GM18505 (cell line): Measurements from ENCODE around the gene IER5L.
"Not testable (repeated sequence)": the region's sequence is repeated elsewhere in the genome, so short reads cannot be mapped to it uniquely, and the experiment has no call there.

Source experiments
- ATAC-seq: cut with Tn5 transposase; IDR thresholded peaks from one replicate; pipeline ENCODE4 v1.9.1; 2021; ENCODE audit not compliant: unreplicated experiment
- POLR2A ChIP-seq: IDR thresholded peaks from 4 replicates; pipeline ENCODE4 v1.6.1; 2011; ENCODE audit warnings: borderline replicate concordance; ENCODE audit not compliant: insufficient read depth, insufficient read length; ENCODE audit errors: extremely low read depth

IER5L gene

DNA sequence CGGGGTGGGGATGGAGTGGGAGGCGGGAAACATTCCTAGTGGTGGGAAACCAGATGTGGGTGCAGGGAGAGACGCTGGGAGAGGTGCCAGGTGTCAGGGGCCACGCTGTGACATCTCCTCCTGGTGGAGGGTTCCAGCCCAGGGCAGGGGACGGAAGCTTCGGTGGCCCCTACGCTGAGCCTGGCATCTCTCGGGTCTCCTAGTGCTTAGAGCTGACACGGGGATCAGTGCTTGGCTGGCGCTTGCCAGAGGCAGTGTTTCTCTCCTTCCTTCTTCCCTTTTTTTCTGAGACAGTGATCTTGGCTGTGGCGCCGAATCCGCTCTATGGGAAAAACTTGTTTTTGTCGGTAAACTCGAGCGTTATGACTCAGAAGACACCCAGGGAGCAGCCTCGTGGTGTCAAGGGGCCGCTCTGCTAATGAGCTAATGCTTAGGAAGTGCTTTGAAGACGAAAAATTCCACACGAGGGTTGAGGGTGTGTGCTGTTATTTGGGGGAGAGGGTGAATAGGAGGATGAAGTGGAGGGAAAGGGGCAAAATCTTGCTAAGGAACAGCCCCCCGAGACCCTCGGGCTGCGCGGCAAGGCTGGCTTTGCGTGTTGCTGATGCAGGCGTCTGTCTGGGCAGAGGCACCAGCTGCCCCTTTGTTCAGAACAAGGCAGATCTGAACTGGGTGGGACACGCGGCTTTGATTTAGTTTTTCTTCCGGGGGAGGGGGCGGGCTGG is 20.4 kb upstream of the IER5L start:
- TF ChIP-seq POLR2A, result no peak
- no peak for ATAC-seq

DNA sequence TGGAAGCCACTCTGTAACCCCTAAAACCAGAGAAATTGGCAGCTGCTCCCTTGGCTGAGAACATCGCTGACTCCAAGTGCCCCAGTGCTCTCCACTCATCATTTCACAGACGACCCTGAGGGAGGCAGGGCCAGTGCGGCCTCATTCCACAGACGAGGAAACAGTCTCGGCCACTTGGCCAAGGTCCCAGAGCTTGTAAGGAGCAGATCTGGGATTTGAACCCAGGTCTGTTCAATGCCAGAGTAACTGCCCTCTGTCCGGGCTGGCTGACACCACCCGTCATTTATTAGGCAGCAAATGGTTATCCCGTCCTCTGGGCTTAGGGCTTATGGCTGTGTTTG is 19.9 kb upstream of the IER5L start:
- no peak for ATAC-seq
- no peak for TF ChIP-seq POLR2A

DNA sequence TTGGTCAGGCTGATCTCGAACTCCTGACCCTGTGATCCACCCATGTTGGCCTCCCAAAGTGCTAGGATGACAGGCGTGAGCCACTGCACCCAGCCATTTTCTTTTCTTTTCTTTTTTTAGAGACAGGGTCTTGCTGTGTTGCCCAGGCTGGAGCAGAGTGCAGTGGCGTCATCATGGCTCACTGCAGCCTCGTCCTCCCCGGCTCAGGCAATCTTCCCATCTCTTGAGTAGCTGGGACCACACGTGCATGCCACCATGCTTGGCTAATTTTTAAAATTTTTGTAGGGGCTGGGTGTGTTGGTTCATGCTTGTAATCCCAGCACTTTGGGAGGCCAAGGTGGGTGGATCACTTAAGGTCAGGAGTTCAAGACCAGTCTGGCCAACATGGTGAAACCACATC is 19.0 kb upstream of the IER5L start:
- not testable (repeated sequence) for ATAC-seq

DNA sequence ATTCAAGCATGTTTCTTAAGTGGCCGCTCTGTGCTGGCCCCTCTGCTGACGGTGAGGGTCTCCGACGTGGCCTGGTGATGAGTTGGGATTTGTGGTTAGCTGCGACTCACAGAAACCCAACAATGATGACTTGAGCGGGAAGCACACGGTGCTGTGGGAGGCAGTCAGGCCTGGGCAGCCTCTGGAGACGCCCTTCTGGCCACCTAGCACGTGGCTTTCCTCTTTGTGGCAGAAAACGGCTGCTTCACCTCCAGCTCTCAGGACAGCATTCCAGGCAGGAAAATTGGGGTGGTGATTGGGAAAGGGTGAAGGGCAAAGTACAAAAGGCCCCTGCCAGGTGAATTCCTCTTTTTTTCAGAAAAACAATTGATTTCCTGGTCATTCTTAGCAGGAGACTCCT is 17.5 kb upstream of the IER5L start:
- no peak for TF ChIP-seq POLR2A
- ATAC-seq, result no peak

GRCh38 chr9:129194221-129194620 is 16.2 kb upstream of the IER5L start:
- no peak for ATAC-seq
- no peak for TF ChIP-seq POLR2A

GRCh38 chr9:129193655-129194054 is 15.6 kb upstream of the IER5L start:
- TF ChIP-seq POLR2A, result no peak

DNA sequence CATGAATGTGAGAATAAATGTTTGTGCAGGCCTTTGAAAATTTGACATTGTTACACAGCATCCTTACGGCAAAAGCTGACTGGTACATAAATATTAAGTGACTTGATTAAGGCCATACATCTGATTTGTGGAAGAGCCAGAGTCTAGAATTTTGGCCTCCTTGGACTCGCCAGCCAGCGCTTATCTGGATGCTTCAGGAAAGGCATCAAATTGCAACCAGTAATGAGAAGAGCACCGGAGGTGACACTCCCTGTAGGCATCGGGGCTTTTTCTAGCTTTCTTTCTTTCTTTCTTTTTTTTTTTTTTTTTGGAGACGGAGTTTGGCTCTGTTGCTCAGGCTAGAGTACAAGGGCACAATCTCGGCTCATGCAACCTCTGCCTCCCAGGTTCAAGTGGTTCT is 13.2 kb upstream of the IER5L start:
- ATAC-seq, result no peak
- TF ChIP-seq POLR2A, result no peak

More at GRCh38 chr9:129193655-129194054, 15.6 kb upstream of the IER5L start:
- no peak for ATAC-seq

GRCh38 chr9:129189971-129190370 is 11.9 kb upstream of the IER5L start:
- not testable (repeated sequence) for ATAC-seq

- ATAC-seq, result no peak
- no peak for TF ChIP-seq POLR2A
Observed at GRCh38 chr9:129187042-129187441, 9.0 kb upstream of the IER5L start.

- ATAC-seq, result no peak
- no peak for TF ChIP-seq POLR2A
Observed at GRCh38 chr9:129185991-129186390, 7.9 kb upstream of the IER5L start.

DNA sequence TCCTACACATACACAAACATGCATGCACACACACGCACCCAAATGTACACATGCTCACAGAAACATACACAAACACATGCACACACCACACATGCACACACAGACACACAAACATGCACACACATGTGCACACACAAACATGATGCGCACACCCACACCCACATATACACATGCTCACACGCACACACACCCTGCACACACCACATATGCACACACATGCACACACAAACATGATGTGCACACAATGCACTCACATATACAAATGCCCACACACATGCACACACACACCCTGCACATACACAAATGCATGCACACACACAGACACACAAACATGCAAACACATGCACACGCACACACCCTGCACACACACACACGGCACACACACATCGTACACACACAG is 7.3 kb upstream of the IER5L start:
- TF ChIP-seq POLR2A, result no peak

GRCh38 chr9:129184596-129185122 is 6.6 kb upstream of the IER5L start:
- TF ChIP-seq POLR2A, result no peak
- no peak for ATAC-seq

More for the DNA sequence above, 7.3 kb upstream of the IER5L start:
- ATAC-seq, result no peak

DNA sequence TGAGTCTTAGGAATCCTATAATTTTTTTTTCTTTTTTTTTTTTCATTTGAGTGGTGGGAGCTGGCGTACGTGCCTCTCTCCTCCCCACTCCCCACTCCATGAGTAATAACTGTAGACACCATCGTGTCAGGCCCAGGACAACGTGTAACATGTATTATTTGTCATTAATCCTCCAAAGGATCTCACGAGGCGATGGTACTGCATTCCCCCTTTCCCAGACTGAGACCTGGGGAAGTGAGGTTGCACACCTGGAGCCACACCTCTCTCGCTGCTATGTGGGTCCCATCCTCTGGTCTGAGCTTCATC is 6.1 kb upstream of the IER5L start:
- ATAC-seq, result no peak
- TF ChIP-seq POLR2A, result no peak

DNA sequence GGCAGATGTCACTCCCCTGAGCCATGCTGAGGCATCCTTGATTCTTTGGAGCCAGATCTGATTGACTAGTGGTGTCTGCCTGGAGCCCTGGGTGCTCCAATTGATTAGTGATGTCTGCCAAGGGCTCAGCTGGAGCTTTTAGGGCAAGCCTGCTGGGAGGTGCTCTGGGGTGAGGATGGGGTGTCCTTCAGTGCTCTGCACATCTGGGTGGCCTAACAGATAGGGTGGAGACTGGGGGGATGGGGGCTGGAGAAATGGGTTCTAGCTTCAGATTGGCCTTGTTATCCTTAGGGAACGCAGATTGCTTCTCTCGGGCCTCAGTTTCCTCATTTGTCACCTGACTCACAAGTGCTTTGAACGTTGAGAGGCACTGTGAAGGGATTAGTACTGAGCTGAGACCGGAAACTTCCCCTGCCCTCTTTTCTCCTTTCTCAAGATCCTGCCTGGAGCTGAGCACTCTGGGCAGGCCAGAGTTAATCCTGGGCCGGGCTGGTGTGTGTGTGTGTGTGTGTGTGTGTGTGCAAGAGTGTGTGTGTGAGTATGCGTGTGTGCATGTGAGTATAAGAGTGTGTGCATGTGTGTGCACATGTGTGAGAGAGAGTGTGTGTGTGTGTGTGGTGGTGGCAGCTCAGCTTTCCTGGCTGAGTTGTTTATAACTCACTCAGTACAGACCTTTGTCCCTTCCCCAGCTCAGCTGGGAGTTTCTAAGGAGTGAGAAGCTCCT is 5.6 kb upstream of the IER5L start:
- no peak for TF ChIP-seq POLR2A
- ATAC-seq, result no peak
